A549 (cell line): Measurements from ENCODE around the gene MEF2C.

Experiments used
- CTCF ChIP-seq: fragments of >200 bp; sonication (Bioruptor Twin); formaldehyde crosslinking; IDR thresholded peaks from 3 replicates; pipeline ENCODE4 v1.5.1; 2016
- JUN ChIP-seq, 2 experiments: fragments of >200 bp; sonication (Bioruptor Twin); formaldehyde crosslinking; IDR thresholded peaks; 2 replicates in 1 of 2; 3 replicates in 1 of 2; pipeline ENCODE4 v1.6.1; 2016 to 2017
- POLR2A ChIP-seq: IDR thresholded peaks from 2 replicates; pipeline ENCODE4 v1.6.1; 2012; ENCODE audit warnings: mild to moderate bottlenecking, low read length
- SMC3 ChIP-seq: fragments of >200 bp; sonication (Bioruptor Twin); formaldehyde crosslinking; IDR thresholded peaks from 3 replicates; pipeline ENCODE4 v1.6.1; 2018; ENCODE audit warnings: inconsistent platforms
- TF ChIP-seq, protein P1 (sequence below): fragments of 450-650 bp; IDR thresholded peaks from 2 replicates; pipeline ENCODE4 v1.6.1; 2014; ENCODE audit warnings: antibody characterized with exemption
- TF ChIP-seq, protein P2 (sequence below): fragments of >200 bp; sonication (Bioruptor Twin); formaldehyde crosslinking; IDR thresholded peaks from 3 replicates; pipeline ENCODE4 v1.6.1; 2016
- TF ChIP-seq, protein P3 (sequence below): fragments of 200-600 bp; sonication (generic); IDR thresholded peaks from 2 replicates; pipeline ENCODE4 v1.6.1; 2016; ENCODE audit warnings: antibody characterized with exemption, mild to moderate bottlenecking, moderate library complexity

DNA sequence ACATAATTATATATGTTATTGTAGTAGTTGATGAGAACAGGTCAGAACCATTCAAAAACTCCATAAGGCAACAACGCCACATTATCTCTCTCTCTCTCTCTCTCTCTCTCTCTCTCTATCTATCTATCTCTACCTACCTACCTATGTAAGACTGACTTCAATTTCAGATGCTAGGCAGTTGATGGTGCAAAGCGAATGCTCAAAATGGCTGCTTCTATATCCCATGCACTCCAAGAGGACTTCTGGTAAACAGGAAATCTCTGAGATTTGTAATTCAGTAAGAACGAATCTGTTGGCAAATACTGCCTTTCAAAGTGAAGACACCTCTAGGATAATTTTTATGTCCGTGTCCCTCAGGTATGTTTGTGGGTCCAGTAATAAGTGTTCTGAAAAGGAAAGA is 43.7 kb downstream of the MEF2C start:
- TF ChIP-seq CTCF (no peak), POLR2A (no peak), JUN (IDR thresholded peaks at IDR 0.05) (no peak), SMC3 (no peak)
- TF ChIP-seq, protein P1, sequence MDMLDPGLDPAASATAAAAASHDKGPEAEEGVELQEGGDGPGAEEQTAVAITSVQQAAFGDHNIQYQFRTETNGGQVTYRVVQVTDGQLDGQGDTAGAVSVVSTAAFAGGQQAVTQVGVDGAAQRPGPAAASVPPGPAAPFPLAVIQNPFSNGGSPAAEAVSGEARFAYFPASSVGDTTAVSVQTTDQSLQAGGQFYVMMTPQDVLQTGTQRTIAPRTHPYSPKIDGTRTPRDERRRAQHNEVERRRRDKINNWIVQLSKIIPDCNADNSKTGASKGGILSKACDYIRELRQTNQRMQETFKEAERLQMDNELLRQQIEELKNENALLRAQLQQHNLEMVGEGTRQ = no peak
- TF ChIP-seq, protein P2, sequence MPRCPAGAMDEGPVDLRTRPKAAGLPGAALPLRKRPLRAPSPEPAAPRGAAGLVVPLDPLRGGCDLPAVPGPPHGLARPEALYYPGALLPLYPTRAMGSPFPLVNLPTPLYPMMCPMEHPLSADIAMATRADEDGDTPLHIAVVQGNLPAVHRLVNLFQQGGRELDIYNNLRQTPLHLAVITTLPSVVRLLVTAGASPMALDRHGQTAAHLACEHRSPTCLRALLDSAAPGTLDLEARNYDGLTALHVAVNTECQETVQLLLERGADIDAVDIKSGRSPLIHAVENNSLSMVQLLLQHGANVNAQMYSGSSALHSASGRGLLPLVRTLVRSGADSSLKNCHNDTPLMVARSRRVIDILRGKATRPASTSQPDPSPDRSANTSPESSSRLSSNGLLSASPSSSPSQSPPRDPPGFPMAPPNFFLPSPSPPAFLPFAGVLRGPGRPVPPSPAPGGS = no peak
- TF ChIP-seq, protein P3, sequence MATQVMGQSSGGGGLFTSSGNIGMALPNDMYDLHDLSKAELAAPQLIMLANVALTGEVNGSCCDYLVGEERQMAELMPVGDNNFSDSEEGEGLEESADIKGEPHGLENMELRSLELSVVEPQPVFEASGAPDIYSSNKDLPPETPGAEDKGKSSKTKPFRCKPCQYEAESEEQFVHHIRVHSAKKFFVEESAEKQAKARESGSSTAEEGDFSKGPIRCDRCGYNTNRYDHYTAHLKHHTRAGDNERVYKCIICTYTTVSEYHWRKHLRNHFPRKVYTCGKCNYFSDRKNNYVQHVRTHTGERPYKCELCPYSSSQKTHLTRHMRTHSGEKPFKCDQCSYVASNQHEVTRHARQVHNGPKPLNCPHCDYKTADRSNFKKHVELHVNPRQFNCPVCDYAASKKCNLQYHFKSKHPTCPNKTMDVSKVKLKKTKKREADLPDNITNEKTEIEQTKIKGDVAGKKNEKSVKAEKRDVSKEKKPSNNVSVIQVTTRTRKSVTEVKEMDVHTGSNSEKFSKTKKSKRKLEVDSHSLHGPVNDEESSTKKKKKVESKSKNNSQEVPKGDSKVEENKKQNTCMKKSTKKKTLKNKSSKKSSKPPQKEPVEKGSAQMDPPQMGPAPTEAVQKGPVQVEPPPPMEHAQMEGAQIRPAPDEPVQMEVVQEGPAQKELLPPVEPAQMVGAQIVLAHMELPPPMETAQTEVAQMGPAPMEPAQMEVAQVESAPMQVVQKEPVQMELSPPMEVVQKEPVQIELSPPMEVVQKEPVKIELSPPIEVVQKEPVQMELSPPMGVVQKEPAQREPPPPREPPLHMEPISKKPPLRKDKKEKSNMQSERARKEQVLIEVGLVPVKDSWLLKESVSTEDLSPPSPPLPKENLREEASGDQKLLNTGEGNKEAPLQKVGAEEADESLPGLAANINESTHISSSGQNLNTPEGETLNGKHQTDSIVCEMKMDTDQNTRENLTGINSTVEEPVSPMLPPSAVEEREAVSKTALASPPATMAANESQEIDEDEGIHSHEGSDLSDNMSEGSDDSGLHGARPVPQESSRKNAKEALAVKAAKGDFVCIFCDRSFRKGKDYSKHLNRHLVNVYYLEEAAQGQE = no peak
